GM23338 (cell line): ENCODE results near the gene AP1M1.

Experiments used
- CTCF ChIP-seq, 2 experiments: fragments of 200-600 bp in 1 of 2; sonication (generic) in 1 of 2; conservative IDR thresholded peaks; 2 replicates each; pipeline versions ENCODE4 v1.5.1 to v1.6.1; 2016 to 2017; ENCODE audit warnings: antibody characterized with exemption in 2 of 2, low read depth in 2 of 2, mild to moderate bottlenecking in 2 of 2, moderate library complexity in 1 of 2
- EZH2 ChIP-seq: fragments of 200-600 bp; sonication (generic); IDR thresholded peaks from one replicate; pipeline ENCODE4 v1.8.0; 2017; ENCODE audit warnings: antibody characterized with exemption, mild to moderate bottlenecking, low read depth; ENCODE audit not compliant: unreplicated experiment
- EZH2phosphoT487 ChIP-seq: fragments of 200-600 bp; sonication (generic); IDR thresholded peaks from one replicate; pipeline ENCODE4 v1.8.1; 2018; ENCODE audit warnings: antibody characterized with exemption; ENCODE audit not compliant: unreplicated experiment
- ZNF114 ChIP-seq: fragments of 250-450 bp; sonication (Bioruptor Pico); IDR thresholded peaks from 2 replicates; pipeline ENCODE4 v1.5.0; 2020; ENCODE audit warnings: mild to moderate bottlenecking, moderate library complexity

- TF ChIP-seq CTCF (conservative IDR thresholded peaks at IDR 0.05; ENCODE audit: low read depth in 2 of 2) (no peak), EZH2phosphoT487 (no peak), ZNF114 (no peak), EZH2 (no peak)
Measured at GRCh38 chr19:16205205-16206045, 7.7 kb downstream of the AP1M1 start.
